GM12892 (cell line): ENCODE results near the gene HTR3B.

Experiments used
- POLR2A ChIP-seq: IDR thresholded peaks from 2 replicates; pipeline ENCODE4 v1.6.1; 2011; ENCODE audit warnings: low read depth, low read length, control low read depth
- POLR2AphosphoS5 ChIP-seq: IDR thresholded peaks from 2 replicates; pipeline ENCODE4 v1.6.1; 2011; ENCODE audit warnings: low read depth, low read length, control low read depth

GRCh38 chr11:113862435-113862834 lies 42.2 kb upstream of the HTR3B start:
- TF ChIP-seq POLR2AphosphoS5: no peak
- TF ChIP-seq POLR2A: no peak
